ENCODE measurements around the gene PEX26.
A peak's percentile ranks its signal among the peaks of the same experiment; 100 is the strongest.
"Not testable (repeated sequence)": the region's sequence is repeated elsewhere in the genome, so short reads cannot be mapped to it uniquely, and the experiment has no call there.

PEX26 gene

GRCh38 chr22:18056807-18057474 is 20.8 kb upstream of the PEX26 start:
- DNase-seq (ENCODE audit: low spot score), result no peak

- DNase-seq (ENCODE audit: low spot score), result no peak
Observed at GRCh38 chr22:18057568-18058209, 20.1 kb upstream of the PEX26 start.

- DNase-seq (ENCODE audit: low spot score), result no peak
Observed at GRCh38 chr22:18058371-18059093, 19.3 kb upstream of the PEX26 start.

- DNase-seq (ENCODE audit: low spot score), result no peak
Observed at GRCh38 chr22:18059094-18059417, 18.7 kb upstream of the PEX26 start.

GRCh38 chr22:18059473-18059872 is 18.3 kb upstream of the PEX26 start:
- DNase-seq (ENCODE audit: low spot score), result no peak

GRCh38 chr22:18059991-18060390 is 17.8 kb upstream of the PEX26 start:
- no peak for DNase-seq (ENCODE audit: low spot score)

- DNase-seq (ENCODE audit: low spot score), result no peak
Observed at GRCh38 chr22:18060646-18061620, 16.9 kb upstream of the PEX26 start.

GRCh38 chr22:18062421-18062820 is 15.4 kb upstream of the PEX26 start:
- DNase-seq (ENCODE audit: low spot score), result no peak

GRCh38 chr22:18063306-18063705 is 14.5 kb upstream of the PEX26 start:
- DNase-seq (ENCODE audit: low spot score), result no peak

- not testable (repeated sequence) for DNase-seq (ENCODE audit: low spot score)
Observed at GRCh38 chr22:18063715-18064114, 14.1 kb upstream of the PEX26 start.

GRCh38 chr22:18064636-18065035 is 13.2 kb upstream of the PEX26 start:
- no peak for DNase-seq (ENCODE audit: low spot score)

- DNase-seq (ENCODE audit: low spot score), result peak; percentile 42
Observed at GRCh38 chr22:18065256-18065655, 12.5 kb upstream of the PEX26 start.

GRCh38 chr22:18066181-18066859 is 11.5 kb upstream of the PEX26 start:
- DNase-seq (ENCODE audit: low spot score), result no peak

GRCh38 chr22:18067121-18067520 is 10.7 kb upstream of the PEX26 start:
- DNase-seq (ENCODE audit: low spot score), result no peak

GRCh38 chr22:18067548-18068341 is 10.0 kb upstream of the PEX26 start:
- DNase-seq (ENCODE audit: low spot score), result no peak

GRCh38 chr22:18068381-18068988 is 9.3 kb upstream of the PEX26 start:
- no peak for DNase-seq (ENCODE audit: low spot score)

GRCh38 chr22:18069041-18069440 is 8.7 kb upstream of the PEX26 start:
- no peak for DNase-seq (ENCODE audit: low spot score)

GRCh38 chr22:18070041-18070440 is 7.7 kb upstream of the PEX26 start:
- no peak for DNase-seq (ENCODE audit: low spot score)

- no peak for DNase-seq (ENCODE audit: low spot score)
Observed at GRCh38 chr22:18070556-18071306, 7.1 kb upstream of the PEX26 start.
